ENCODE results near the gene TDRD7.

Gene TDRD7

GRCh38 chr9:97534961-97535594 lies 123.2 kb downstream of the TDRD7 start:
- DNase-seq, result no peak

DNA sequence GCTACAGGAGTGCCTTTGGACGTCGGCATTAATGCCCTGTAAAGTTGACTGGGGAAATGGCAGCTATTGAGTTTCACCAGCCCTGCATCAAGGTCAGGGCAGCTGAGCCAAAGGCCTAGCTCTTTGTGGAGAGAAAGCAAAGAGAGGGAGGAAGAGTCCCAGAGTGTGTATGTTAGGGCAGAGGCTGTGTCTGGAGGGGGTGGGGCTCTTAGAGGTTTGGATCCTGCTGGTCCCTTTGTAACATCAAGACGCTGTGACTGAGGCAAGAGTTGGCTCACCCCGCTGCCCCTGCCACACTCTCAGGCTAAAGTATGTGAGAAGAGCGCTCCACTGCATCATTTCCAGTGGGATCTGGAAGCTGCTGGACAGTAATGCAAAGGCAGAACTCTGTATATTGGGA lies 123.9 kb downstream of the TDRD7 start:
- no peak for DNase-seq

DNA sequence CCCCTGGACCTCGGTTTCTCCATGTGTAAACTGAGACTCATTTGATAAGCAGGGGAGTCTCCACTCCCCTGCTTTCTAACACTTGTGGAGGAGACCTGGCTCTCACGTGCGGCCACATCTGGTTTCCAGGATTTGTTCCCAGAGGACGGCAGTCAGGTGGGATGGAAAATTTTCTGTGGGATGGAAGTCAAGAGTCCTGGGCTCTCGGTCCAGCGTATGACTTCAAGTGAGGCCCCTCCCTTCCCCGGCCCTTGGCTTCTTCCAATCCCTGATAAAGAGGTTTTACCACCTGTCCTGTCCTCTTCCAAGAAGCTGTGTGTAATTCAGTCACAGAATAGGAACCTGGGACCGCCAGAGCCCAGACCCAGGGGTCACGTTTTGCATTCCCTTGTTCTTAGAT lies 124.6 kb downstream of the TDRD7 start:
- DNase-seq, result no peak

GRCh38 chr9:97543561-97543960 lies 131.7 kb downstream of the TDRD7 start:
- DNase-seq, result no peak

- DNase-seq, result no peak
Measured at GRCh38 chr9:97545486-97545885, 133.6 kb downstream of the TDRD7 start.

All from Kasumi-1 (cell line).